Activated CD8-positive, alpha-beta memory T cell treated with anti-CD3 and anti-CD28 coated beads, Interleukin-2, amount 50 U/mL, for 48 hours (primary cell): ENCODE data around the gene CNTNAP5.

Source experiments
- DNase-seq: peaks from one replicate; pipeline ENCODE4 v3.0.0-alpha.2; 2020

CNTNAP5 gene

GRCh38 chr2:124649001-124649400 is 623.9 kb downstream of the CNTNAP5 start:
- DNase-seq = no peak

DNA sequence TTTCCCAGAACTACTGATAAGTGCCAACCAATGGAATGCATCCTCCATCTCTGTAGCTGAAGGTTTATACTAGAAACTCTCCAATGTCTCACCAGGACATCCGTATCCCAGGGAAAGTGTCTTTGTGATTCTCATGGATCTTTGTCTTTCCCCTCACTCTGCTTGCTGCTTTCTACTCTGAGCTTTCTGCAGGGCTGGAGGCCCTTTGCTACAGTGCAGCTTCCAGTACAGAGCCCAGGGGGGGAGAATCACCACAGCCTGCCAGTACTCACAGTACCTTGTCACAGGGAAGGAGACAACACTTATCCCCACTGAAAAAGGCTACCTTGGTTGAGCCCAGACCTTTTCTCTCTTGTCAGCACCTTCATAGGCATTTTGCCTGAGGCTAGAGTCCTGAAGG is 627.0 kb downstream of the CNTNAP5 start:
- DNase-seq = no peak

DNA sequence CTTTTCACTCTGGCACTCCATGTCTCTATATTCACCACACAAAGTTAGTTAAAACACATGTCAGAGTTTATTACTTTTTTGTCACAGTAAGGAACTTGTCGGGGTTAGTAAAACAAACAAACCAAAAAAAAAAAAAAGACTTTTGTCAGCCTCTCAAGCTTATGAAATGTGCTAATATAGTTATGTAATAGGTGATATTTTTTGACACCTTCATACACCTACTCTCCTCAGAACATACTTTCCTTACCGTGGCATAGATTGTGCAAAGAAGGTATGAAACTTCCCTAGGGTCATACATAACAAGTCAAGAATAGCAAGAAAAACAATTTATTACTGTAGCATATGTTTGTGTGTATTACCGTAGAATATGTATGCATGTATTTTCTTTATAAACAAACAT is 633.3 kb downstream of the CNTNAP5 start:
- no peak for DNase-seq

- no peak for DNase-seq
Observed at GRCh38 chr2:124661558-124661957, 636.5 kb downstream of the CNTNAP5 start.

DNA sequence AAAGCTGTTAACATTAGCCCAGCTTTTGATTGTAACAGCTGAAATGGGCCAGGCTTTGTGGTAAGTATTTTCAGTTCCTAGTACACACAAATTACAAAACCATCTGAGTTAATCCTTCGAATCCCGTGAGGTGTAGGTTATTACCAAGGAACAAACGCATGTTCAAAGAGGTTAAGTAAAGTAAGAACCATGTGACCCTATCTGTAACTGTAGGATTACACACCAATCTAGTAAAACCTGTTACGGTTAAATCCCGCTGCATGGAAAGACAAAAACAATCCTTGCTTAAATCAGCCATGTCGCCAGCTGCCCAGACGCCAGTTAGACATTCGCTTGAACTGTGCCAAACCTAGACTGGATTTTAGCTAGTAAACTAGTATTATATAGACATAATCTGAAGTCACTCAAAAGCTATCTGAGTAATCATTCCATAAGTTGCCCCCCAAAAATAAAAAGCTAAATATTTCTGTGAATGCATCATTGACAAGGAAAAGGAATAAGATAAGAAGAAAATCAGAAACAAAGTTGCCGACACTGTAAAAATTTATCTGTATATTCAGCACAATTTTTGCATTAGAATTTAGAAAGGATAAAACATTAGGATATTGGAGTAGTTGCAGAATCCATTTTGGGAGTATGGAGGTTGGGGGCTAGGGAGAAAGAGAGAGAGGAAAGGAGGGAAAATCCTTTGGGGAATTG is 638.0 kb downstream of the CNTNAP5 start:
- no peak for DNase-seq

DNA sequence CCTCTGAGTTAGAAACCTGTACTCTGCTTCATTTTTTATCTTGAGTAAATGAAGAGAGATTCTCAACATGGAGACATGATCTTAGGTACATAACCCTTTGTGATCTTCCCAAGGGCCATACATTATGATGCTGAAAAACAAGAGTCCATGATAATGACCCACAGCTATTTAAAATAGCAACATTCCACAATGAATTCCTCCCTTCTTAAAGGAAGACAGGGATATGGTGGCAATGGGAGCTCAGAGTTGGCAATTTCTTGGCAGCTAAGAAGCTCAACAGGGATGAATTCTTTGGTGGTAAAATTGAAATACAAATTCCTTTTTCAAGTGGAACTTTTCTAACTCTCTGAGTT is 638.5 kb downstream of the CNTNAP5 start:
- no peak for DNase-seq

DNA sequence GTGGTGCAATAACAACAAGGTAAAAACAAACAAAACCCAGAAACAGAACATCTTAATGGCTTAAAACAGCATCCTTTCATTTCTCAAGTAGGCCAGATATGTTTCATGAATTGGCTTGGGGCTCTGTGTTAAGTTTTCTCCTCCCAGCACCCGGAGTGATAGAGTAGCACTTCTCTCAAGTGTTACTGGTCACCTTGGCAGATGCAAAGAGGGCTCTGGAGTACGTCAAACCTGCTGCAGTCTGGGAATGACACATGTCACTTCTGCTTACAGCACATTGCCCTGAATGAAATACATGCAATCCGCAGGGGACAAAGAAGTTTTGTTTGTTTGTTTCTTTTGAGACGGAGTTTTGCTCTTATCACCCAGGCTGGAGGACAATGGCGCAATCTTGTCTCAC is 639.3 kb downstream of the CNTNAP5 start:
- DNase-seq = no peak

DNA sequence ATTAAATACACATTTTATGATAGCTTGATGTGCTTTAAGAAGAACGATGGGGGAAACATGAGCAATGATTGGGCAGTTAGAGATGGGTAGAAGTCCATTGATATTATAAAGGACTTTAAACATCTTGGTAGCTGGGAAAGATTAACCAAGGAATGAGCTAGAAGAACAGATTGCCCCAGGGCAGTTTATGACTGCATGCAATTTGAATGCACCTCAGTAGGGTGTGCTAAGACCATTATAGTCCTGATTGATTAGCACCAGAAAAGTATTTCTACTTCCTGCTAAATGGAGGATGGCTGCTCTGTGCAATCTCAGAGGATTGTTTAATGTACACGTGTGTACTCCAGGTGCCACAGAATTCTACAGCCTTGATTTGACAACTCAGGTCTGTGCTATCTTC is 641.9 kb downstream of the CNTNAP5 start:
- no peak for DNase-seq

DNA sequence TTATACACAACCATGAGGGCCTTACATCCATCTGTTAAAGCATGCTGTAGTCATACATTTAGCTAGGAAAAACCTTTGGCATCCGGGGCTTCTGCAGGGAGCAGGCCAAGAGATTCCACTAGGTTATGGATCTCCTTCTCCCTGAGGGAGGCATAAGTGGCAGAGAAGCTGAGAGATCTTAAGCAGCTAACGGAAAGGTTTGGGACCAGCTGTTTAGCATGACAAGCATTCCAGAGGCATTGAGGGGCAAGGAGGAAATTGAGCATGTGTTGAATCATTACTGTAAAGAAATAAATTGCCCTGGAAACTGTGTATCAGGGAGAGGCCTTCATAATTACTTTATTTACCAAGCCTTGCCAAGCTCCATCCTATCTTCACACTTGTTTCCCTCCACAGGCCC is 643.1 kb downstream of the CNTNAP5 start:
- DNase-seq = no peak

DNA sequence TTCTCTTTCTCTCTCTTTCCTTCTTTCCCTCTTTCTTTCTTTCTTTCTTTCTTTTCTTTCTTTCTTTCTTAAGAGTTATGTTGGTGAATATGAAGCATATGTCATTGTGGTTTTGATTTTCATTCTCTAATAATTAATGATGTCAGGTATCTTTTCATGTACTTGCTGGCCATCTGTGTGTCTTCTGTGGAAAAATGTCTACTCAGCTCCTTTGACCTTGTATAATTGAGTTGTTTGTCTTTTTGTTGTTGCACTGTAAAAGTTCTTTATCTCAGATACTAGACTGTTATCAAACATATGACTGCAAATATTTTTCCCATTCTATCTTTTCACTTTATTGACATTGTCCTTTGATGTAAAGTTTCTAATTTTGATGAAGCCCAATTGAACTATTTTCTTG is 645.1 kb downstream of the CNTNAP5 start:
- DNase-seq = no peak

- DNase-seq = no peak
Observed at GRCh38 chr2:124678043-124678442, 653.0 kb downstream of the CNTNAP5 start.

DNA sequence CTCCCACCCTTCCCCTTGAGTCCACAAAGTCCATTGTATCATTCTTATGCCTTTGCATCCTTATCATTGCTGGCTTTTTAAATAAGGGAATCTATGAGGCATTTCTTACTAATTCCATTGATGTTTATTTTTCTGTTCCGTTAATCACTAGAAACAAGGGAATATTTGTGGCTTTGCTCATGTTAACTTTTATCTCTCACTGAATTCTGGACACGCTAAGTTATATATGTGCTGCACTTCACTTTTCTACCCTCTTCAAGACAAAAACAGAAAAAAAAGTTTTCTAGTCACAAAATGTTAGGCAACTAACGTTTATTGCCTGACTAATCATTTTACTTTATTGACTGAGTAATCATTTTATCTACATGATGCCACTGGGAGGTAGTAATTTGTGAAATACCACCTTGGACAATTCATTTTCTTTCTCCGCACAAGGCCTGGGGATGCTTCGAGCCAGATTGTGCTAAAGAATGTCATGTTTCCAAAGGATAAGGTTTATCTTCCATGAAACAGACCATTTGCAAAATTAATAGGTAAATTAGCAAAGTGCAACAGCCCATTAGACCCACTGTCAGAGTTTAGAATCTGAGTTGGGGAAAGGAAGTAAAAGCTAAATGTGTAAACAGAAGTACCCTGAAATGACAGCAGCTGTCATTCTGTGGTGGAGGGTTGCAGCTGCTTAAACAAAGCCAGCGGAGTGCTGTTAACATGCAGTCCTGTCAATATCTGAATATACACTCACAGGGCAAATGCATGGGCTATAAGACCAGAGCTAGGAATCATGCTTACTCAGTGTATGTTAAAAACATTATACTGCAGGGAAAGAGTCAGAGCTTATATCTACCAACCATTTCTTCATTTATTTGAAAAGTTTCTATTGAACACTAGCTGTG is 658.7 kb downstream of the CNTNAP5 start:
- no peak for DNase-seq

- DNase-seq = no peak
Observed at GRCh38 chr2:124689348-124689747, 664.3 kb downstream of the CNTNAP5 start.

- DNase-seq = no peak
Observed at GRCh38 chr2:124692216-124692615, 667.1 kb downstream of the CNTNAP5 start.

- DNase-seq = no peak
Observed at GRCh38 chr2:124692707-124693106, 667.6 kb downstream of the CNTNAP5 start.

DNA sequence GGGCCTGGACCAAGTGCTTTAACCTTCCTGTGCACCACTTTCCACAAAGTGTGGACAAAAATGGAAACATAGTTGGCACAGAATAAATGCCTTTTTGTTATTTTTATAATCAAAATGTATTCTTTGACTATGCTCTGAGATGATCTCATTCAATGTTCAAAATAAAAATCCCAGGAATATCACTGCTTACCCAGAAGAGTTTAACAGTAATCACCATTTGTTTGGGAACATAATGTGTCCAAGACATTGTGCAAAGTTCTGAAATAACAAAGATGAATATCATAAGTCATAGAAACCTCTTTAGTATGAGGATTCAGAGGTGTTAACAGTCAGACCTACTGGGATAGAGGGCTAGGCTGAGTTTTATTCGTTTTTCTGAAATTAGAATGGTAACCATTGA is 668.1 kb downstream of the CNTNAP5 start:
- no peak for DNase-seq

- DNase-seq = no peak
Observed at GRCh38 chr2:124698979-124699565, 674.0 kb downstream of the CNTNAP5 start.

GRCh38 chr2:124702777-124703176 is 677.7 kb downstream of the CNTNAP5 start:
- DNase-seq = no peak

DNA sequence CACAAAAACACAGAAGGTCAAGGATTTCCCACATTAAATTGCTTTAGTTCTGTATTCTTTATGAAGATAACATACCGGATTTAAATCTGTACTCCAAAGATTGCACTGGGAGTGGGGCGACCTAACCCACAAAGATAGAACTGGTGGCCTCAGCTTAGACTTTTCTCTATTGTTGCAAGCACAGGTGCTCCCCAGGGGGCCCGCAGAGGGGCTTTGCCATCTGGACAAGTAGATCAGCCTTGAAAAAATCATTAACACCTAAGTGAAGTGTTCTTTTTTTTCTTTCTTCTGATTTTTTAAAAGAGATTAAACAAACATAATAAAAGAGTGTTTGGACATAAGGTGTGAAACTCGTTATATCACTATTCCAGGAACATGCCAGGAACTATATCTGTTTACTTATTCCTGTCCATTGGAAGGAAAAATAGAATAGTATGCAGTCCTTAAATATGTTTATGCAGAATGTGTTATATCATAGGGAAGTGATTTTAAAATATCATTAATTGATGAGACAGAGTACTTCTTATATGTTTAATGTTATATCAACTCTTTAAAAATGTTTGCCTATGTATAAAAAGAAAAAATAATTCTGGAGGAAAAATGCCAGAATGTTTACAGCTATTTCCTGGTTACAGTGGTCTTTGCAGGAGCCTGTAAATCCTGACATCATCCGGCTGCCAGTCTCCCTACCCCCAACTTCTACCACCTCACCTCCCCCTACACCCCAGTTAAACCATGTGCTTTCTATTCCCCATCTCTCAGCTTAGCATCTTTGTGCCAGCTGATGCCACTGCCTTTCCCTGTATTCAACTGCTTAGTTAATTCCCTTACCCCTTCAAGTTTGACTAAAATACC is 679.2 kb downstream of the CNTNAP5 start:
- no peak for DNase-seq

DNA sequence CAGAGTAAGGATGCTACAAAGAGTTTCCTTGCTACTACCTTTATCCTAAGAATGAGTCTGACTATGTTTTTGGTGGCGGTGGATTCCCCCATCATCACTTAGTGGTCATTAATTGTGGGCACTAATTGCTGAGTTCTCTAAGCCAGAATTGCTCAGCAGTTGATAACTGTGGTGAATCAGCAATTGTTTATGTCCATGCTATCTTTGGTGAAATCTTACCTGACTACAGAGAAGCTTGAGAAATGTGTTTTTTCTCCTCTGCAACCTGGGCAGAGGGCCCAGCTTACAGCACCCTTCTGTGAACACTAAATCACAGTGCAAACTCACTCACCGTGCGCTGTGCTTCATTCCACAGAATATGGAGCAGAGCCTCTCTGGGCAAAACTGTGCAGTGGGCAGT is 683.6 kb downstream of the CNTNAP5 start:
- no peak for DNase-seq

DNA sequence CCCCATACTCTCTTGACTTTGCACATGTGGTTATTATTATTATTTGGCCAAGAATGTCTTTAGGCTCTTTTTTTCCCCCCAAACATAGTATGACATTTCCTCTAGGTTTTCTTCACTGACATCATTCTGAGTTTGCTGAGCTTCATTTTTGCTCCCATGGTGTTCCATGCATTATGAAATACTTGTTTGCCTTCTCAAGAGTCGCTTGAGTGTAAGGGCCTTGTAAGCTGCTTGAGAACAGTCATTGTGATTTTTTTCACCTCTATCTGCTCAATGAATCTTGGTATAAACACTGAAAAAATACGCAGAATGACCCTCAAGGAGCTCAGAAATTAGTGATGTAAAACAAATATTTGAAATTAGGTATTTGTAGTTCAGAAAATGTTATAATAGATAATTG is 688.9 kb downstream of the CNTNAP5 start:
- DNase-seq = no peak

DNA sequence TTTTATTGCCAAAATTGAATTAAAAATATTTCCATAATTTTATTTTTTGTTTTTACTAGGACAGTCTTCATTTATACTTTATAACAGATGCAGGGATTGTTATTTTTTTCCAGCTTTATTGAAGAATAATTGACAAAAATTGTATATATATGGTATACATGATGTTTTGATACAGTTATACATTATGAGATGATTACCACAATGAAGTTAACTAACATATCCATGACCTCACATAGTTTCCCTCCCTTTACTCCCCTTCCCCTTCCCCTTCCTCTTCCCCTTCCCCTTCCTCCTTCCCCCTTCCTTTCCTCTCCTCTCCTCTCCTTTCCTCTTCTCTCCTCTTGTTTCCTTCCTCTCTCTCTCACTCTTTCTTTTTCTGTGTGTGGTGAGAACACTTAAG is 700.1 kb downstream of the CNTNAP5 start:
- DNase-seq = no peak

GRCh38 chr2:124740636-124741035 is 715.5 kb downstream of the CNTNAP5 start:
- DNase-seq = no peak
